HEK293 (cell line): Measurements from ENCODE around the gene TMEM106C.

Experiments used
- CTCF ChIA-PET: fragments of 350-600 bp; formaldehyde crosslinking; extraction: SDS; loops from one replicate; lab custom pipeline; 2021; ENCODE audit warnings: antibody characterized with exemption; lab: Yijun Ruan, JAX
- POLR2A ChIA-PET: fragments of 300-600 bp; formaldehyde crosslinking; extraction: SDS; loops from one replicate; lab custom pipeline; 2020; ENCODE audit warnings: antibody characterized with exemption, inconsistent platforms; lab: Yijun Ruan, JAX
- H3K27ac ChIP-seq: fragments of 200-500 bp; sonication (Bioruptor generic); 2 replicates; pipeline ENCODE4 v1.5.1; 2014; ENCODE audit warnings: low read depth, low read length, control low read depth, inconsistent platforms; ENCODE audit errors: extremely low read depth
- H3K36me3 ChIP-seq, 2 experiments: fragments of 200-500 bp in 1 of 2; sonication (Bioruptor generic) in 1 of 2; 1 replicate in 1 of 2; 2 replicates in 1 of 2; pipeline ENCODE4 v1.5.1; 2014 to 2017; ENCODE audit warnings: inconsistent platforms in 2 of 2, low read length in 2 of 2; ENCODE audit not compliant: control insufficient read depth in 2 of 2, insufficient read depth in 1 of 2
- H3K4me1 ChIP-seq: fragments of 200-500 bp; sonication (Bioruptor generic); 2 replicates; pipeline ENCODE4 v1.5.1; 2014; ENCODE audit warnings: mild to moderate bottlenecking, low read length, inconsistent platforms; ENCODE audit not compliant: control insufficient read depth, insufficient read depth
- H3K4me3 ChIP-seq: 2 replicates; pipeline ENCODE4 v1.5.1; 2011; ENCODE audit warnings: low read depth, mild to moderate bottlenecking, control low read depth, low read length, moderate library complexity
- H3K9me3 ChIP-seq: fragments of 200-500 bp; sonication (Bioruptor generic); 2 replicates; pipeline ENCODE4 v1.5.1; 2014; ENCODE audit warnings: low read depth, low read length, inconsistent platforms; ENCODE audit not compliant: control insufficient read depth, insufficient read depth
- GLIS1 ChIP-seq: fragments of 450-650 bp; formaldehyde crosslinking; IDR thresholded peaks from 2 replicates; pipeline ENCODE4 v1.5.1; 2016; ENCODE audit warnings: missing biosample characterization, missing genetic modification characterization
- INSM2 ChIP-seq: fragments of 450-650 bp; formaldehyde crosslinking; IDR thresholded peaks from 2 replicates; pipeline ENCODE4 v1.5.1; 2016; ENCODE audit warnings: missing biosample characterization, missing genetic modification characterization
- KLF17 ChIP-seq: fragments of 450-650 bp; formaldehyde crosslinking; IDR thresholded peaks from 2 replicates; pipeline ENCODE4 v1.5.1; 2016; ENCODE audit warnings: missing biosample characterization, missing genetic modification characterization
- ZBTB17 ChIP-seq: fragments of 450-650 bp; formaldehyde crosslinking; IDR thresholded peaks from 2 replicates; pipeline ENCODE4 v1.5.1; 2016; ENCODE audit warnings: missing biosample characterization, missing genetic modification characterization
- ZBTB44 ChIP-seq: fragments of 450-650 bp; IDR thresholded peaks from 2 replicates; pipeline ENCODE4 v1.5.1; 2018; ENCODE audit warnings: missing biosample characterization, mild to moderate bottlenecking, missing genetic modification characterization
- ZIC2 ChIP-seq: fragments of 450-650 bp; formaldehyde crosslinking; IDR thresholded peaks from 2 replicates; pipeline ENCODE4 v1.5.1; 2016; ENCODE audit warnings: missing biosample characterization, missing genetic modification characterization
- ZNF138 ChIP-seq: fragments of 450-650 bp; formaldehyde crosslinking; IDR thresholded peaks from 2 replicates; pipeline ENCODE4 v1.5.1; 2016; ENCODE audit warnings: missing biosample characterization, missing genetic modification characterization, borderline replicate concordance
- ZNF175 ChIP-seq: fragments of 450-650 bp; formaldehyde crosslinking; IDR thresholded peaks from 2 replicates; pipeline ENCODE4 v1.5.1; 2016; ENCODE audit warnings: missing biosample characterization, missing genetic modification characterization
- ZNF18 ChIP-seq: fragments of 450-650 bp; formaldehyde crosslinking; IDR thresholded peaks from 2 replicates; pipeline ENCODE4 v1.5.1; 2016; ENCODE audit warnings: missing biosample characterization, missing genetic modification characterization
- ZNF23 ChIP-seq: fragments of 450-650 bp; formaldehyde crosslinking; IDR thresholded peaks from 2 replicates; pipeline ENCODE4 v1.5.1; 2016; ENCODE audit warnings: missing biosample characterization, missing genetic modification characterization, borderline replicate concordance
- ZNF324 ChIP-seq: fragments of 450-650 bp; formaldehyde crosslinking; IDR thresholded peaks from 2 replicates; pipeline ENCODE4 v1.5.1; 2016; ENCODE audit warnings: missing biosample characterization, missing genetic modification characterization
- ZNF366 ChIP-seq: fragments of 450-650 bp; formaldehyde crosslinking; conservative IDR thresholded peaks from 2 replicates; pipeline ENCODE4 v1.5.1; 2016; ENCODE audit warnings: missing biosample characterization, missing genetic modification characterization
- ZNF521 ChIP-seq: fragments of 450-650 bp; formaldehyde crosslinking; IDR thresholded peaks from 2 replicates; pipeline ENCODE4 v1.5.1; 2017; ENCODE audit warnings: missing biosample characterization, mild to moderate bottlenecking, missing genetic modification characterization
- ZNF610 ChIP-seq: fragments of 450-650 bp; formaldehyde crosslinking; IDR thresholded peaks from 2 replicates; pipeline ENCODE4 v1.5.1; 2016; ENCODE audit warnings: missing biosample characterization, missing genetic modification characterization, borderline replicate concordance
- ZNF692 ChIP-seq: fragments of 450-650 bp; formaldehyde crosslinking; IDR thresholded peaks from 2 replicates; pipeline ENCODE4 v1.5.1; 2016; ENCODE audit warnings: missing biosample characterization, missing genetic modification characterization
- TF ChIP-seq, protein P1 (sequence below): fragments of 450-650 bp; formaldehyde crosslinking; optimal IDR thresholded peaks from 2 replicates; pipeline ENCODE3; 2016; ENCODE audit warnings: missing biosample characterization, mild to moderate bottlenecking, missing genetic modification characterization
- TF ChIP-seq, protein P2 (sequence below): fragments of 450-650 bp; formaldehyde crosslinking; IDR thresholded peaks from 2 replicates; pipeline ENCODE4 v1.5.1; 2016; ENCODE audit warnings: missing biosample characterization, missing genetic modification characterization
- TF ChIP-seq, protein P3 (sequence below): fragments of 450-650 bp; formaldehyde crosslinking; IDR thresholded peaks from 2 replicates; pipeline ENCODE4 v1.5.1; 2016; ENCODE audit warnings: missing biosample characterization, missing genetic modification characterization

The TMEM106C gene

GRCh38 chr12:48009471-48009870, 46.1 kb downstream of the TMEM106C start:
- no peak overlapping the region for H3K4me3 ChIP-seq
- H3K4me1 ChIP-seq = no peaks in the 10 kb centered on the region
- H3K27ac ChIP-seq = no peak overlapping the region
- CTCF ChIA-PET = no interaction called here
- H3K9me3 ChIP-seq = no peaks in the 10 kb centered on the region
- POLR2A ChIA-PET = no interaction called here
- TF ChIP-seq, protein P1, sequence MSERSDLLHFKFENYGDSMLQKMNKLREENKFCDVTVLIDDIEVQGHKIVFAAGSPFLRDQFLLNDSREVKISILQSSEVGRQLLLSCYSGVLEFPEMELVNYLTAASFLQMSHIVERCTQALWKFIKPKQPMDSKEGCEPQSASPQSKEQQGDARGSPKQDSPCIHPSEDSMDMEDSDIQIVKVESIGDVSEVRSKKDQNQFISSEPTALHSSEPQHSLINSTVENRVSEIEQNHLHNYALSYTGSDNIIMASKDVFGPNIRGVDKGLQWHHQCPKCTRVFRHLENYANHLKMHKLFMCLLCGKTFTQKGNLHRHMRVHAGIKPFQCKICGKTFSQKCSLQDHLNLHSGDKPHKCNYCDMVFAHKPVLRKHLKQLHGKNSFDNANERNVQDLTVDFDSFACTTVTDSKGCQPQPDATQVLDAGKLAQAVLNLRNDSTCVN (tag by site-specific recombination) = no peak
- TF ChIP-seq ZNF138 = no peak
- TF ChIP-seq ZNF175 (tag by site-specific recombination) = no peak
- TF ChIP-seq ZBTB17 = no peak
- TF ChIP-seq ZNF521 (tag by site-specific recombination) = no peak
- TF ChIP-seq, protein P2, sequence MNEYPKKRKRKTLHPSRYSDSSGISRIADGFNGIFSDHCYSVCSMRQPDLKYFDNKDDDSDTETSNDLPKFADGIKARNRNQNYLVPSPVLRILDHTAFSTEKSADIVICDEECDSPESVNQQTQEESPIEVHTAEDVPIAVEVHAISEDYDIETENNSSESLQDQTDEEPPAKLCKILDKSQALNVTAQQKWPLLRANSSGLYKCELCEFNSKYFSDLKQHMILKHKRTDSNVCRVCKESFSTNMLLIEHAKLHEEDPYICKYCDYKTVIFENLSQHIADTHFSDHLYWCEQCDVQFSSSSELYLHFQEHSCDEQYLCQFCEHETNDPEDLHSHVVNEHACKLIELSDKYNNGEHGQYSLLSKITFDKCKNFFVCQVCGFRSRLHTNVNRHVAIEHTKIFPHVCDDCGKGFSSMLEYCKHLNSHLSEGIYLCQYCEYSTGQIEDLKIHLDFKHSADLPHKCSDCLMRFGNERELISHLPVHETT (tag by site-specific recombination) = no peak
- H3K36me3 ChIP-seq = no peaks in the 10 kb centered on the region

GRCh38 chr12:48010366-48010970, 47.1 kb downstream of the TMEM106C start:
- no peak overlapping the region for H3K4me3 ChIP-seq
- no peaks in the 10 kb centered on the region for H3K9me3 ChIP-seq
- H3K27ac ChIP-seq = no peak overlapping the region
- H3K36me3 ChIP-seq = no peaks in the 10 kb centered on the region
- H3K4me1 ChIP-seq = no peaks in the 10 kb centered on the region
- TF ChIP-seq ZIC2 (tag by site-specific recombination) = peak; percentile 59
- no peak for TF ChIP-seq ZNF23
- no peak for TF ChIP-seq ZBTB44 (tag by site-specific recombination)
- TF ChIP-seq INSM2 (tag by site-specific recombination) = no peak
- no peak for TF ChIP-seq ZNF610 (tag by site-specific recombination)
- TF ChIP-seq ZNF692 (tag by site-specific recombination) = no peak
- TF ChIP-seq ZNF324 (tag by site-specific recombination) = no peak
- TF ChIP-seq ZNF18 (tag by site-specific recombination) = no peak
- no peak for TF ChIP-seq ZNF366 (tag by site-specific recombination)
- TF ChIP-seq, protein P3, sequence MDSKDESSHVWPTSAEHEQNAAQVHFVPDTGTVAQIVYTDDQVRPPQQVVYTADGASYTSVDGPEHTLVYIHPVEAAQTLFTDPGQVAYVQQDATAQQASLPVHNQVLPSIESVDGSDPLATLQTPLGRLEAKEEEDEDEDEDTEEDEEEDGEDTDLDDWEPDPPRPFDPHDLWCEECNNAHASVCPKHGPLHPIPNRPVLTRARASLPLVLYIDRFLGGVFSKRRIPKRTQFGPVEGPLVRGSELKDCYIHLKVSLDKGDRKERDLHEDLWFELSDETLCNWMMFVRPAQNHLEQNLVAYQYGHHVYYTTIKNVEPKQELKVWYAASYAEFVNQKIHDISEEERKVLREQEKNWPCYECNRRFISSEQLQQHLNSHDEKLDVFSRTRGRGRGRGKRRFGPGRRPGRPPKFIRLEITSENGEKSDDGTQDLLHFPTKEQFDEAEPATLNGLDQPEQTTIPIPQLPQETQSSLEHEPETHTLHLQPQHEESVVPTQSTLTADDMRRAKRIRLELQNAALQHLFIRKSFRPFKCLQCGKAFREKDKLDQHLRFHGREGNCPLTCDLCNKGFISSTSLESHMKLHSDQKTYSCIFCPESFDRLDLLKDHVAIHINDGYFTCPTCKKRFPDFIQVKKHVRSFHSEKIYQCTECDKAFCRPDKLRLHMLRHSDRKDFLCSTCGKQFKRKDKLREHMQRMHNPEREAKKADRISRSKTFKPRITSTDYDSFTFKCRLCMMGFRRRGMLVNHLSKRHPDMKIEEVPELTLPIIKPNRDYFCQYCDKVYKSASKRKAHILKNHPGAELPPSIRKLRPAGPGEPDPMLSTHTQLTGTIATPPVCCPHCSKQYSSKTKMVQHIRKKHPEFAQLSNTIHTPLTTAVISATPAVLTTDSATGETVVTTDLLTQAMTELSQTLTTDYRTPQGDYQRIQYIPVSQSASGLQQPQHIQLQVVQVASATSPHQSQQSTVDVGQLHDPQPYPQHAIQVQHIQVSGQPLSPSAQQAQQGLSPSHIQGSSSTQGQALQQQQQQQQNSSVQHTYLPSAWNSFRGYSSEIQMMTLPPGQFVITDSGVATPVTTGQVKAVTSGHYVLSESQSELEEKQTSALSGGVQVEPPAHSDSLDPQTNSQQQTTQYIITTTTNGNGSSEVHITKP (tag by site-specific recombination) = peak; percentile 40
- no peak for TF ChIP-seq KLF17
- TF ChIP-seq GLIS1 (tag by site-specific recombination) = peak; percentile 89
- POLR2A ChIA-PET = no interaction called here
- CTCF ChIA-PET = interaction anchor here (1.0 kb wide), 1 partner anchor 175 kb away, joined by 3 read pairs; no protein-coding TSS in a partner anchor
